ENCODE results near the gene ADCY1. TPM values are rescaled to one million over a fixed set of nuclear protein-coding genes. Genes with fewer than 3 reads are reported as not detected.

Gene ADCY1
- total RNA-seq, 1 donor from 2014 or later = 4.7 TPM

DNA sequence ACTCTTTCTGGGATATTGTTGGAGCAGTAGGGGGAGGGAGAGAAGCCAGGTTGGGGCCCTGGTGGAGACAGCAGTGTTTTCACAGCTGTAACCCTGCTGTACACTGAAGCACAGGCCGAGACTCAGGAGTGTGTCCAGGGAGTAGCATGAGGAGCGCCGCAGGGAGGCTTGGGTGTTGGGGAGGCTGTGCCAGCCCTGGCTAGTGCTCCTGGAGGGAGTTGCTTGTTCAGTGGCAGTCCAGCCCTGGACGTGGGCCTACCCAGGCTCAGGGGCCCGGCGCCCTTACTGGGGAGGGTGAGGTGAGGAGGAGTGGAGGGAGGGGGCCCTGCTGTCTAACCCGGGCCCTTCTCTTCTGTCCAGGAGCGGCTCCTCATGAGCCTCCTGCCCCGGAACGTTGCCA lies 35.9 kb downstream of the ADCY1 start:
- no peak for TF ChIP-seq CTCF (IDR thresholded peaks at IDR 0.05; ENCODE audit: unreplicated experiment)
- peaks cover 42% of the 10 kb centered on the region for H3K9me3 Mint-ChIP-seq
- no peak overlapping the region for H3K4me3 Mint-ChIP-seq
- no peaks in the 10 kb centered on the region for H3K4me1 Mint-ChIP-seq
- no peaks in the 10 kb centered on the region for H3K27me3 Mint-ChIP-seq (ENCODE audit: low read depth)
- no peak for DNase-seq (ENCODE audit: low spot score in 2 of 2, unreplicated experiment in 2 of 2)
- H3K27ac Mint-ChIP-seq = no peak overlapping the region
- peaks cover 7% of the 10 kb centered on the region for H3K36me3 Mint-ChIP-seq

DNA sequence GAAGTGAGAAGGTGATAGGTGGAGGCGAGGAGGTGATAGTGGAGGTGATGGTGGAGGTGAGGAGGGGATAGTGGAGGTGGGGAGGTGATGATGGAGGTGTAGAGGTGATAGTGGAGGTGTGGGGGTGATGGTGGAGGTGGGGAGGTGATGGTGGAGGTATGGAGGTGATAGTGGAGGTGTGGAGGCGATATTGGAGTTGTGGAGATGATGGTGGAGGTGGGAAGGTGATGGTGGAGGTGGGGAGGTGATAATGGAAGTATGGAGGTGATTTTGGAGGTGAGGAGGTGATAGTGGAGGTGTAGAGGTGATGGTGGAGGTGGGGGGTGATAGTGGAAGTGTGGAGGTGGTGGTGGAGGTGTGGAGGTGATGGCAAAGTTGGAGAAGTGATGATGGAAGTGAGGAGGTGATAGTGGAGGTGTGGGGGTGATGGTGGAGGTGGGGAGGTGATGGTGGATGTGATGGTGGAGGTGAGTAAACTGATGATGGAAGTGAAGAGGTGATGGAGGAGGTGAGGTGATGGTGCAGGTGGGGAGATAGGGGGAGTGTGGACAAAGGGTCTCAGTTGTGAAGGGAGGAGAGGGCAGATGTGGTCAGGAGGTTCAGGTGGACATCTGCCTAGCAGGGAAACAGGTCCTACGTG lies 36.6 kb downstream of the ADCY1 start:
- Mint-ChIP-seq H3K36me3 (peaks cover 5% of the 10 kb centered on the region), H3K4me1 (no peaks in the 10 kb centered on the region)
- no peak for TF ChIP-seq CTCF (IDR thresholded peaks at IDR 0.05; ENCODE audit: unreplicated experiment)

DNA sequence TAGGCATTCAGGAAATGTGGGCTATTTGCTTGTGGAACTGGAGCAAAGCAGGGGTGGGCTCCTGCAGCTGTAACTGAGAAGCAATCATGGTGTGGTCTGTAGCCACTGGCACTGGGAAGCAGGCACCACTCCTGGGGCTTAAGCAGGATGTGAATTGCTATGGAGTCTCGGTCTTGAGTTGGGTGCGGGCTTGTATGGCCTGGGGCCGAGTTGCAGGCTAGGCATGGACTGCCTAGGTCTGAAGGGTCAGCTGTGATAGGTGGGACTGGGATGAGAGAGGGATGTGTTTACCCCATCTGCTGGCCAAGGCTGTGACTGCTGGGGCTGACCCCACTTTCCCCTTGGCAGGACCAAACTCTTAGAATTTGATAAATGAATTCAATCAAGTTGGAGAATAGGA lies 43.0 kb downstream of the ADCY1 start:
- TF ChIP-seq CTCF (IDR thresholded peaks at IDR 0.05; ENCODE audit: unreplicated experiment) = no peak
- Mint-ChIP-seq H3K4me1 (no peaks in the 10 kb centered on the region), H3K27me3 (ENCODE audit: low read depth) (no peaks in the 10 kb centered on the region), H3K36me3 (peaks cover 7% of the 10 kb centered on the region), H3K9me3 (peaks cover 77% of the 10 kb centered on the region), H3K27ac (no peak overlapping the region), H3K4me3 (no peak overlapping the region)
- DNase-seq (ENCODE audit: low spot score in 2 of 2, unreplicated experiment in 2 of 2) = no peak

More for the DNA sequence above, 36.6 kb downstream of the ADCY1 start:
- Mint-ChIP-seq H3K27me3 (ENCODE audit: low read depth) (no peaks in the 10 kb centered on the region), H3K9me3 (peaks cover 41% of the 10 kb centered on the region), H3K4me3 (no peak overlapping the region), H3K27ac (no peak overlapping the region)
- DNase-seq (ENCODE audit: low spot score in 2 of 2, unreplicated experiment in 2 of 2) = no peak

DNA sequence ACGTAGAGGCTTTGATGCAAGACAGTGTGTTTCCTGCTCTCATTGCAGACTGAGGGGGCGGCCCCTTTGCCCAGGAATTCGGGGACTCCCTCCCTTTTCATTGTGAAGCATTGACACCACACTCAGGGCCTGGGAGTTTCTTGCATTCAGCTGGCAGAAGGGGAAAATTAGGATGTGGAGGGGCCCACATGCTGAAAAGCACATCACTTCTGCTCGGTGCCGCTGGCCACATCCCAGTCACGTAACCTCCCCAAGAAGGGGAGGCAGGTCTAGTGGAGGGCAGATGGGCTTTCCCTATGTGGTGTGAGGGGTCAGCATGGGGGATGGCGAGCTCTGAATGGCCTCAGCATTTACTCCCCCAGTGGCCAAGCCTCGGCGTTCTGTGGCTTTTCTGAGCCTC lies 47.9 kb downstream of the ADCY1 start:
- H3K9me3 Mint-ChIP-seq = peaks cover 34% of the 10 kb centered on the region
- no peaks in the 10 kb centered on the region for H3K27me3 Mint-ChIP-seq (ENCODE audit: low read depth)
- no peak overlapping the region for H3K27ac Mint-ChIP-seq
- H3K36me3 Mint-ChIP-seq = peaks cover 2% of the 10 kb centered on the region
- no peak overlapping the region for H3K4me3 Mint-ChIP-seq
- no peak for DNase-seq (ENCODE audit: low spot score in 2 of 2, unreplicated experiment in 2 of 2)
- no peak for TF ChIP-seq CTCF (IDR thresholded peaks at IDR 0.05; ENCODE audit: unreplicated experiment)
- H3K4me1 Mint-ChIP-seq = no peaks in the 10 kb centered on the region

GRCh38 chr7:45623157-45623556 lies 49.0 kb downstream of the ADCY1 start:
- no peaks in the 10 kb centered on the region for H3K27me3 Mint-ChIP-seq (ENCODE audit: low read depth)
- H3K36me3 Mint-ChIP-seq = peaks cover 2% of the 10 kb centered on the region
- DNase-seq (ENCODE audit: low spot score in 2 of 2, unreplicated experiment in 2 of 2) = no peak
- H3K4me1 Mint-ChIP-seq = no peaks in the 10 kb centered on the region
- no peak overlapping the region for H3K27ac Mint-ChIP-seq
- H3K9me3 Mint-ChIP-seq = peaks cover 25% of the 10 kb centered on the region
- H3K4me3 Mint-ChIP-seq = no peak overlapping the region
- TF ChIP-seq CTCF (IDR thresholded peaks at IDR 0.05; ENCODE audit: unreplicated experiment) = no peak
